ENCODE data around the gene DUOX1. TPM values are rescaled to one million over a fixed set of nuclear protein-coding genes. Genes with fewer than 3 reads are reported as not detected.
A peak's percentile ranks its signal among the peaks of the same experiment; 100 is the strongest.

Gene DUOX1
- total and polyA plus RNA-seq, 2 of the 13 experiments (the other 11 are each of a cell fraction or from before 2014, with no cell fraction given), result 0.03 TPM; not detected in 1

- TF ChIP-seq ARID4A (CRISPR knock-in tag; IDR thresholded peaks at IDR 0.05; ENCODE audit: borderline replicate concordance) (0 out of 2 replicates have a peak, but pooled peaks have one; percentile 17), SNAPC4 (CRISPR knock-in tag; IDR thresholded peaks at IDR 0.05) (no peak), E2F5 (CRISPR knock-in tag; conservative IDR thresholded peaks at IDR 0.05) (no peak)
Measured at GRCh38 chr15:45112591-45113379, 17.0 kb upstream of the DUOX1 start (continued).
